HepG2 (cell line): ENCODE data around the gene TEF. TPM values are rescaled to one million over a fixed set of nuclear protein-coding genes. Genes with fewer than 3 reads are reported as not detected.

Source experiments
- AFF4 ChIP-seq: sonication (generic); formaldehyde crosslinking; IDR thresholded peaks from 2 replicates; pipeline ENCODE4 v1.4.0; 2020; ENCODE audit warnings: missing genetic modification reagents
- BRCA1 ChIP-seq: sonication (generic); formaldehyde crosslinking; IDR thresholded peaks from 2 replicates; pipeline ENCODE4 v1.4.0; 2020; ENCODE audit warnings: missing genetic modification reagents
- HOXA3 ChIP-seq: sonication (generic); formaldehyde crosslinking; IDR thresholded peaks from 2 replicates; pipeline ENCODE4 v1.5.0; 2020; ENCODE audit warnings: missing genetic modification reagents
- HOXA9 ChIP-seq: sonication (generic); formaldehyde crosslinking; IDR thresholded peaks from 2 replicates; pipeline ENCODE4 v1.8.1; 2022; ENCODE audit warnings: missing genetic modification reagents, mild to moderate bottlenecking, moderate library complexity, borderline replicate concordance
- MTF1 ChIP-seq: sonication (generic); formaldehyde crosslinking; IDR thresholded peaks from 2 replicates; pipeline ENCODE4 v1.5.0; 2020; ENCODE audit warnings: missing genetic modification reagents
- NFE2 ChIP-seq: sonication (generic); formaldehyde crosslinking; IDR thresholded peaks from 2 replicates; pipeline ENCODE4 v1.4.0; 2020; ENCODE audit warnings: missing genetic modification reagents
- NFE2L2 ChIP-seq: fragments of 150-350 bp; IDR thresholded peaks from 2 replicates; pipeline ENCODE4 v1.6.1; 2014; ENCODE audit warnings: low read length
- PAF1 ChIP-seq: IDR thresholded peaks from 2 replicates; pipeline ENCODE4 v1.6.1; 2016; ENCODE audit warnings: missing genetic modification reagents, missing compliant biosample characterization
- POLR2A ChIP-seq, 2 experiments: IDR thresholded peaks; 2 replicates each; pipeline ENCODE4 v1.6.1; 2011; ENCODE audit warnings: low read depth in 2 of 2, low read length in 2 of 2, mild to moderate bottlenecking in 1 of 2, moderate library complexity in 1 of 2; ENCODE audit not compliant: insufficient read depth in 1 of 2
- SIN3A ChIP-seq: IDR thresholded peaks from 2 replicates; pipeline ENCODE4 v1.6.1; 2011; ENCODE audit warnings: low read depth, mild to moderate bottlenecking, control low read depth, low read length, borderline replicate concordance
- SRSF9 ChIP-seq: fragments of 200-400 bp; formaldehyde crosslinking; IDR thresholded peaks from 2 replicates; pipeline ENCODE4 v1.6.1; 2018; ENCODE audit warnings: borderline replicate concordance, mild to moderate bottlenecking, low read depth, low read length; ENCODE audit not compliant: insufficient read depth, poor library complexity, severe bottlenecking
- TSC22D2 ChIP-seq: sonication (generic); formaldehyde crosslinking; IDR thresholded peaks from 2 replicates; pipeline ENCODE4 v1.5.1; 2020; ENCODE audit warnings: missing genetic modification reagents, mild to moderate bottlenecking, borderline replicate concordance
- ZFP36 ChIP-seq: fragments of 150-350 bp; IDR thresholded peaks from 2 replicates; pipeline ENCODE4 v1.6.1; 2018; ENCODE audit warnings: borderline replicate concordance, low read length, low read depth; ENCODE audit not compliant: partially characterized antibody
- ZNF207 ChIP-seq: fragments of 450-650 bp; IDR thresholded peaks from 2 replicates; pipeline ENCODE4 v1.6.1; 2016; ENCODE audit warnings: antibody characterized with exemption, borderline replicate concordance
- ZNF460 ChIP-seq: sonication (generic); formaldehyde crosslinking; IDR thresholded peaks from 2 replicates; pipeline ENCODE4 v1.5.1; 2020; ENCODE audit warnings: missing genetic modification reagents, mild to moderate bottlenecking, borderline replicate concordance
- ZNF75D ChIP-seq: sonication (generic); formaldehyde crosslinking; IDR thresholded peaks from 2 replicates; pipeline ENCODE4 v1.8.1; 2023; ENCODE audit warnings: missing genetic modification reagents, mild to moderate bottlenecking, borderline replicate concordance
- ZNF841 ChIP-seq: sonication (generic); formaldehyde crosslinking; IDR thresholded peaks from 2 replicates; pipeline ENCODE4 v1.8.1; 2023; ENCODE audit warnings: missing genetic modification reagents, borderline replicate concordance
- ZNF878 ChIP-seq: sonication (generic); formaldehyde crosslinking; IDR thresholded peaks from 2 replicates; pipeline ENCODE4 v1.8.1; 2023; ENCODE audit warnings: mild to moderate bottlenecking, missing genetic modification reagents, moderate library complexity
- ZSCAN30 ChIP-seq: sonication (generic); formaldehyde crosslinking; IDR thresholded peaks from 2 replicates; pipeline ENCODE4 v1.5.0; 2020; ENCODE audit warnings: mild to moderate bottlenecking, missing genetic modification reagents
- polyA plus RNA-seq, 8 experiments: library from polyadenylated mRNA; depleted of rRNA in 3 of 8; stranded (reverse) in 7 of 8; unstranded in 1 of 8; fragments of >200 nt; fragmentation: Illumina TruSeq in 4 of 8; extraction: Trizol in 4 of 8; gene quantifications; 2 replicates each; pipeline versions ENCODE4 v1.2.1 to v1.2.3, GENCODE V29; 2011 to 2016; ENCODE audit warnings: low read depth in 4 of 8, missing spikeins in 1 of 8, mixed read lengths in 1 of 8; ENCODE audit not compliant: insufficient read depth in 1 of 8
- total RNA-seq, 5 experiments: library from RNA; depleted of rRNA; stranded (reverse); fragments of >200 nt; fragmentation: Illumina TruSeq; extraction: Trizol; gene quantifications; 2 replicates each; pipeline ENCODE4 v1.2.3, GENCODE V29; 2016; ENCODE audit warnings: low read depth in 1 of 5
- TF ChIP-seq, protein P1 (sequence below): sonication (generic); formaldehyde crosslinking; IDR thresholded peaks from 2 replicates; pipeline ENCODE4 v1.5.1; 2020; ENCODE audit warnings: mild to moderate bottlenecking, missing genetic modification reagents
- TF ChIP-seq, protein P2 (sequence below): sonication (generic); formaldehyde crosslinking; IDR thresholded peaks from 2 replicates; pipeline ENCODE4 v1.4.0; 2020; ENCODE audit warnings: mild to moderate bottlenecking, missing genetic modification reagents

TEF gene
- total and polyA plus RNA-seq, 2 of the 13 experiments (the other 11 are each of a cell fraction or from before 2014, with no cell fraction given) = 7.6 to 11.2 TPM

GRCh38 chr22:41447435-41448188, 65.9 kb downstream of the TEF start (continued):
- TF ChIP-seq ZSCAN30 (CRISPR knock-in tag) (no peak), NFE2 (CRISPR knock-in tag) (no peak), SRSF9 (no peak), ZFP36 (no peak), HOXA9 (CRISPR knock-in tag) (0 out of 2 replicates have a peak, but pooled peaks have one; percentile 75), ZNF207 (no peak), PAF1 (CRISPR knock-in tag) (no peak), ZNF878 (peak; percentile 71; the same call in 1 of the 2 replicates), MTF1 (no peak), BRCA1 (CRISPR knock-in tag) (no peak; the same call in 1 of the 2 replicates), ZNF841 (no peak), TSC22D2 (no peak), SIN3A (peak; percentile 72; the same call in 1 of the 2 replicates), NFE2L2 (no peak), ZNF75D (CRISPR knock-in tag) (no peak), POLR2A (IDR thresholded peaks at IDR 0.05; ENCODE audit: insufficient read depth in 1 of 2, low read depth in 2 of 2, low read length in 2 of 2) (peak; percentile 80 to 84), ZNF460 (CRISPR knock-in tag) (no peak; the same call in 1 of the 2 replicates), AFF4 (CRISPR knock-in tag) (peak; percentile 54; the same call in 1 of the 2 replicates), HOXA3 (CRISPR knock-in tag) (no peak)
- TF ChIP-seq, protein P1, sequence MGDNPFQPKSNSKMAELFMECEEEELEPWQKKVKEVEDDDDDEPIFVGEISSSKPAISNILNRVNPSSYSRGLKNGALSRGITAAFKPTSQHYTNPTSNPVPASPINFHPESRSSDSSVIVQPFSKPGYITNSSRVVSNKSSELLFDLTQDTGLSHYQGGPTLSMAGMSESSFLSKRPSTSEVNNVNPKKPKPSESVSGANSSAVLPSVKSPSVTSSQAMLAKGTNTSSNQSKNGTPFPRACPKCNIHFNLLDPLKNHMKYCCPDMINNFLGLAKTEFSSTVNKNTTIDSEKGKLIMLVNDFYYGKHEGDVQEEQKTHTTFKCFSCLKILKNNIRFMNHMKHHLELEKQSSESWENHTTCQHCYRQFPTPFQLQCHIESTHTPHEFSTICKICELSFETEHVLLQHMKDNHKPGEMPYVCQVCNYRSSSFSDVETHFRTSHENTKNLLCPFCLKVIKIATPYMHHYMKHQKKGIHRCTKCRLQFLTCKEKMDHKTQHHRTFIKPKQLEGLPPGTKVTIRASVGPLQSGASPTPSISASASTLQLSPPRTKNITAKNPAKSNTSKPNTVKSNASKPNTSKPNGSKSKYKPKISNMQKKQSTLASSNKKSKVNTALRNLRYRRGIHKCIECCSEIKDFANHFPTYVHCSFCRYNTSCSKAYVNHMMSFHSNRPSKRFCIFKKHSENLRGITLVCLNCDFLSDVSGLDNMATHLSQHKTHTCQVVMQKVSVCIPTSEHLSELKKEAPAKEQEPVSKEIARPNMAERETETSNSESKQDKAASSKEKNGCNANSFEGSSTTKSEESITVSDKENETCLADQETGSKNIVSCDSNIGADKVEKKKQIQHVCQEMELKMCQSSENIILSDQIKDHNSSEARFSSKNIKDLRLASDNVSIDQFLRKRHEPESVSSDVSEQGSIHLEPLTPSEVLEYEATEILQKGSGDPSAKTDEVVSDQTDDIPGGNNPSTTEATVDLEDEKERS = no peak
- TF ChIP-seq, protein P2, sequence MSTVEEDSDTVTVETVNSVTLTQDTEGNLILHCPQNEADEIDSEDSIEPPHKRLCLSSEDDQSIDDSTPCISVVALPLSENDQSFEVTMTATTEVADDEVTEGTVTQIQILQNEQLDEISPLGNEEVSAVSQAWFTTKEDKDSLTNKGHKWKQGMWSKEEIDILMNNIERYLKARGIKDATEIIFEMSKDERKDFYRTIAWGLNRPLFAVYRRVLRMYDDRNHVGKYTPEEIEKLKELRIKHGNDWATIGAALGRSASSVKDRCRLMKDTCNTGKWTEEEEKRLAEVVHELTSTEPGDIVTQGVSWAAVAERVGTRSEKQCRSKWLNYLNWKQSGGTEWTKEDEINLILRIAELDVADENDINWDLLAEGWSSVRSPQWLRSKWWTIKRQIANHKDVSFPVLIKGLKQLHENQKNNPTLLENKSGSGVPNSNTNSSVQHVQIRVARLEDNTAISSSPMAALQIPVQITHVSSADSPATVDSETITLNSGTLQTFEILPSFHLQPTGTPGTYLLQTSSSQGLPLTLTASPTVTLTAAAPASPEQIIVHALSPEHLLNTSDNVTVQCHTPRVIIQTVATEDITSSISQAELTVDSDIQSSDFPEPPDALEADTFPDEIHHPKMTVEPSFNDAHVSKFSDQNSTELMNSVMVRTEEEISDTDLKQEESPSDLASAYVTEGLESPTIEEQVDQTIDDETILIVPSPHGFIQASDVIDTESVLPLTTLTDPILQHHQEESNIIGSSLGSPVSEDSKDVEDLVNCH (CRISPR knock-in tag) = no peak
